ENCODE measurements around the gene HLCS.

GRCh38 chr21:36845070-36845469 lies 121.4 kb downstream of the HLCS start:
- TF ChIP-seq, protein P1, sequence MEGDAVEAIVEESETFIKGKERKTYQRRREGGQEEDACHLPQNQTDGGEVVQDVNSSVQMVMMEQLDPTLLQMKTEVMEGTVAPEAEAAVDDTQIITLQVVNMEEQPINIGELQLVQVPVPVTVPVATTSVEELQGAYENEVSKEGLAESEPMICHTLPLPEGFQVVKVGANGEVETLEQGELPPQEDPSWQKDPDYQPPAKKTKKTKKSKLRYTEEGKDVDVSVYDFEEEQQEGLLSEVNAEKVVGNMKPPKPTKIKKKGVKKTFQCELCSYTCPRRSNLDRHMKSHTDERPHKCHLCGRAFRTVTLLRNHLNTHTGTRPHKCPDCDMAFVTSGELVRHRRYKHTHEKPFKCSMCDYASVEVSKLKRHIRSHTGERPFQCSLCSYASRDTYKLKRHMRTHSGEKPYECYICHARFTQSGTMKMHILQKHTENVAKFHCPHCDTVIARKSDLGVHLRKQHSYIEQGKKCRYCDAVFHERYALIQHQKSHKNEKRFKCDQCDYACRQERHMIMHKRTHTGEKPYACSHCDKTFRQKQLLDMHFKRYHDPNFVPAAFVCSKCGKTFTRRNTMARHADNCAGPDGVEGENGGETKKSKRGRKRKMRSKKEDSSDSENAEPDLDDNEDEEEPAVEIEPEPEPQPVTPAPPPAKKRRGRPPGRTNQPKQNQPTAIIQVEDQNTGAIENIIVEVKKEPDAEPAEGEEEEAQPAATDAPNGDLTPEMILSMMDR (IDR thresholded peaks at IDR 0.05; ENCODE audit: poor library complexity): no peak
- TF ChIP-seq EZH2 (IDR thresholded peaks at IDR 0.05; ENCODE audit: borderline replicate concordance) (no peak), EZH2phosphoT487 (IDR thresholded peaks at IDR 0.05; ENCODE audit: low read depth, severe bottlenecking, unreplicated experiment) (no peak)
